GM18907 (cell line): Measurements from ENCODE around the gene EFCAB6.

Experiments
- ATAC-seq: cut with Tn5 transposase; IDR thresholded peaks from one replicate; pipeline ENCODE4 v1.9.1; 2021; ENCODE audit warnings: mild to moderate bottlenecking, moderate library complexity; ENCODE audit not compliant: unreplicated experiment

Gene EFCAB6

DNA sequence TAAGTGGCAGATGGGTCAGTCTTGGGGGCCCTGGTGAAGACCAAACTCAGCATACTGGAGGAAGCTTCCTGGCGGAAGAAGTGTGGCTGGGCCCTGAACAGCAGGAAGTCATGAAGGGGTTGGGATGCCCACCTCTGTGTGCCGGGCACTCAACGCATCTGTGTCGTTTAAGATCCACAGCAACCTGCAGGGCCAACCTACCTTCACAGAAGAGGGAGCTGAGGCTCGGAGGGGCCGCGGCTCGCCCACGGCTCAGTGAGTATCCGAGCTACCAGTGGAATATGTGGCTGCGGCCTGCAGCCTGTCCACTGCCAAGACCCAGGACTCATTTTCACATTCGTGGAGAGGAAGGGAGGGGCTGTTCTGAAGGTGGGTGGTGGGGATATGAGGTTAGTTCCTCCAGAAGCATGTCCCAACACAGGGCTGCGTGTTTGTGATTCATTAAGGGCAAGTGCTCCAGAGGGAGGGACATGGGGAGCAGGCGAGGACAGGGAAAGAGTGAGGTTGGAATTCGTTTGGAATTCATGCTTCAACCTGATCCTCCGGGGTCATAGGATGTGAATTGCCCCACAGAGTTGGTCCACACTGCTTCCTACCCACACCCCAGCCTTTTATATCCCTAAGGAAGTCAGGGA is 300.7 kb downstream of the EFCAB6 start:
- ATAC-seq, result no peak

DNA sequence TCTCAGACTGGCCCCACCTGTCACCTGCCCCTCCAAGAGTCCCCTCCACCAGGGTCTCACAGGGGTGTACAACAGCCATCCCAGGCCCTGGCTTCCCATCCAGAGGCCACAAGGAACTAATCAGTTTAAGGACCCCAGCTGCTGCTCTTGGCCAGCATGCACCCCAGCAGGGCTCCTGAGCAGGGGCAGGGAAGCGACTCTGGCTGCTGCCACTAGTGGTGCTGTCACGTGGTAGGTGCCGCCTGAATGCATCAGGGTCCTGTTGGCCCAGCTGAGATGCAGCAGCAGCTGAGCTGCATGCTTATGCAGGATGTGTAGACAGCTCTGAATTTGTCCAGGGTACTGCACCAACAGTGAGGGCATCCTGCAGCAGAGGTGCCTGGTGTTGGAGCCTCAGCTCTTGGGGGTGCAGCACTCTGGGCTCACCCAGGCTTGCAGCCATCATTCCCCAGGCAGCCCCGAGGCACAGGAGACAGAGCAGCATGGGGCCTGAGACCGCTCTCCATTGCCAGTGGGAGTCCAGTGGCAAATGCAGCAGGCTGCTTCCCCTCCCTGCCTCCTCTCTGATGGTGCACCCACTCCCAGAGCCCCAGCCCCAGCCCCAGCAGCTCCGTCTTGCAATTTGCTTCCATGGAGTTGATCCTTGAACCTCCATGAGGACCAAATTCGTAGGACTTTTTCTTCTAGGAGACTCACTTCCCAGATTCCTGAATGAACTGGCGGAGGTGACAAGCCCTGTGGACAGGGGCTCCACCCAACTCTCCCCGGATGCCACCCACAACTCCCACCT is 301.6 kb downstream of the EFCAB6 start:
- ATAC-seq, result no peak

GRCh38 chr22:43509337-43509736 is 302.8 kb downstream of the EFCAB6 start:
- ATAC-seq, result no peak

GRCh38 chr22:43508489-43508888 is 303.6 kb downstream of the EFCAB6 start:
- no peak for ATAC-seq

- no peak for ATAC-seq
These were observed 304.9 kb downstream of the EFCAB6 start for GRCh38 chr22:43507235-43507634.

GRCh38 chr22:43506487-43506886 is 305.6 kb downstream of the EFCAB6 start:
- no peak for ATAC-seq

DNA sequence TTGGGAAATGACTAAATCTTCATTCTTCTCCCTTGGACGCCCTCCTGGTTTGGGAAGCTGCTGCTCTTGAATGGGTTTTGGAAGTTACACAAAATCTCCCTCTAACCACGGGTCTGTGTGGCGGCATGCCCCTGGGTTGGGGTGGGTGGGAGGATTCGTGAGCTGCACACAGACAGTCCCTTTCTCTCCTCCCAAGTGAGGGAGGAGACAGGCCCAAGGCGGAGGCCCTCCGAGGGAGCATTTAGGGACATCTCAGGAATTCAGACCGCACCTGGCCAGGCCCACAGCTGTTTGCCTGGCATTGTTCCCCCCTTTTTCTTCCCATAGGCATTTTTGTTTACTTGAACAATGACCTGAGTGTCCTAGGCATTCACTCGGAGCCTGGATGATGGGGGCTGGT is 306.2 kb downstream of the EFCAB6 start:
- no peak for ATAC-seq

GRCh38 chr22:43505423-43505822 is 306.7 kb downstream of the EFCAB6 start:
- ATAC-seq, result no peak

DNA sequence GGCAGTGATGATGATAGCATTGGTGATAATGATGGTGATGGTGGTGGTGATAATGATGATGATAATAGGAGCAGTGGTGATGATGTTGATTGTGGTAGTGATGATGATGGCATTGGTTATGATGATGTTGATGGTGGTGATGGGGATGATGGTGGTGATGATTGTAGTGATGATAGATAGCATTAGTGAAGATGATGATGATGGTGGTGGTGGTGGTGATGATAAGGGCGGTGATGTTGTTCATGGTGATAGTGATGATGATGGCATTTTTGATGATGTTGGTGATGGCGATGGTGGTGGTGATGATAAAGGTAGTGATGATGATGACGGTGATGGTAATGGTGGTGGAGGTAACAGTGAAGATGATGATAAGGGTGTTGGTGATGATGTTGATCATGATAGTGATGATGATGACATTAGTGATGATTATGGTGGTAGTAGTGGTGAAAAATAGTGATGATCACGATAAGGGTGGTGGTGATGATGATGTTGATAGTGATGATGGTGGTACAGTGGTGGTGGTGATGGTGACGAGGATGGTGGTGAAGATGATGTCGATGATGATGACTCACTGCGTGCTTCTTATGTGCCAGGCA is 307.3 kb downstream of the EFCAB6 start:
- no peak for ATAC-seq

DNA sequence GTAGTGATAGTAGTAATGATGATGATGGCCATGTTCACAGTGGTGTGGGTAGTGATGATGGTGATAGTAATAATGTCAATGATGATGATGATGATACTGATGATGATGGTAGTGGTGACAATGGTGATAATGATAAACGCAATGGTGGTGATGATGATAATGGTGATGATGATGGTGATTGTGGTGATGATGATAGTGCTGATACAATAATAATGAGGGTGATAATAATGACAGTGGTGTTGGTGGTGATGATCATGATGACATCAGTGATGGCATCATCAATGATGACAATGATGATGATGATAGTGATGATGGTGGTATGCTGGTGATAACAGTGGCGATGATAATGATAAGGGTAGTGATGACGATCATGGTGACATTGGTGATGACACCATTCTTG is 308.0 kb downstream of the EFCAB6 start:
- no peak for ATAC-seq

- no peak for ATAC-seq
These were observed 309.7 kb downstream of the EFCAB6 start for GRCh38 chr22:43502306-43502874.

GRCh38 chr22:43501878-43502277 is 310.2 kb downstream of the EFCAB6 start:
- no peak for ATAC-seq

DNA sequence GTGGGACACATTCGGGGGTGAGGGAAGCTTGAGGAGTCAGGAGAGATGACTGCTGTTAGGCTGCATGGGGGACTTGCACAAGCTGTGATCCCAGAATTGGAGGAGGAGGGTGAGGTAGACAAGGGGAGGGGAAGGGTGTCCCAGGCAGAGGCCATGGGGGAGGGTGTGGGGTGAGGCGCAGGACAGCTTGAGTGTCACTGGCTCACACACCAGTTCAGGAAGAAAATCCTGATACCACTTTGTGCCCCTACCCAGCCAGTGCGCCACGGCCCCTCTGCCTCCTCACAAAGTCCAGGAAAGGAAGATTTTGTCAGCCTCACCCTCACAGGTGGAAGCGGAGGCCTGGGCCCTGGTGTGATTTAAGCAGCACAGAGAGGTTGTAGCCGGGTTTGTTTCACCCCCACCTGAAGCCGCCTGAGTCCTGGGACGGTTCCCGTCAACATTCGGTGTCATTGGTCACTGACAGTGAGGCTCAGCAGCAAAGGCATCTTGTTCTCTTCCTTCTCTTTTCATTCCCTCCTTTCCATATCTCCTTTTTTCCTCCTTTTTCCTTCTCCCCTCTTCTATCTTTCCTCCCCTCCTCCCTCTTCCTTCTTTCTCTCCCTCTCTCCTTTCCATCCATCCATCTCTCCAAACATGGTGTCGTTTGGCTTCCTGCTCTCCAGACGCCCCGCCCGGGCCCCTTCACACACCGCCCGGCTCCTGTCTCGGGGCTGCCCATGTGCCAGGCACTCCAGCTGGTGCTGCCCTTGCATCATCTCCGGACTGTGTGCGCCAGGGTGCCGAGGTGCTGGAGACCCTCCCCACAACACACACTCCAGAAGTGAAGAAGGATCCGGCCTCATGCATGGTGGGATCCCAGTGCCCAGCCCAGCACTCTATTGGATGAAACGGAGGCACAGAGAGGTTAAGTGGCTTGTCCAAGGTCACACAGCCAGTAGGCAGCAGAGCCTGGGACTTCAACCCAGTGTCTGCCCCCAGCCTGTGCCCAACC is 311.0 kb downstream of the EFCAB6 start:
- no peak for ATAC-seq

GRCh38 chr22:43498856-43499253 is 313.2 kb downstream of the EFCAB6 start:
- ATAC-seq, result no peak

DNA sequence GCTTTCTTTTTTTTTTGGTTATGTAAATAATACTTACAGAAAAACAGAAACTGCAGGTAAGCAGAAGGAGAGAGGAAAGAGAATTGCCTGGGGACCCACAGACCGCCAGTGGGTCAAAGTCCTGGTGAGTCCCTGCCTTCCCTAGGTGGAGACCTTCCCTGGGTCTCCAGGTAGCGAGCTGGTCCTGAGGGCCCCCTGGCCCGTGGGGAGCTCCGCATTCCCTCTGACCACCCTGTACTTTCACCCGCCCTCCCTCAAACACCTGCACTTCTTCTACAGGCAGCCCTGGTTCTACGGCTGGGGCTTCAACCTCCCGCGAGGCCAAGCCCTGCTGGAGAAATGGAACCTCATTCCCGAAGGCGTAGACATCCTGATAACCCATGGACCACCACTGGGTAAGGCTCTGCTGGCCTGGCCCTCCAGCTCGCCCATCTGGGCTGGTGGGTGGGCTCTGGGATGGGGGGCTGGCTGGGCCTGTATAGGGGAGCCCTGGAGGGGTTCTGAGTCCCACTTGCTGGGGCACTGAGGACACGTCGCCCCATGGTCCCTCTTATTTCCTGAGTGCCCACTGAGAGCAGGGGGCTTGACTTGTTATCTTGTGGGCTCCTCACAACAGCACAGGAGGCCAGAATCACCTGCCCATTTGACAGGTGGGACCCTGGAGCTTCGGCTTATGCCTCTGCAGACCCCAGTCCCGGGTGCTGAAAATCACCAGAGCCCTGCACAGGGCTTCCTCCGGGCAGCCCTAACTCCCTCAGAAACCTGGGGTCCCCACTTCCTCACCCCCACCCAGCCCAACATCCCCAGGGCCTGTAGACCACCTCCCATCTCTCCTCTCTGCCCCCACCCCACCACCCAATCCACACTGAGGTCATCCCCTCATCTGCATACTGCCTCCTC is 313.9 kb downstream of the EFCAB6 start:
- no peak for ATAC-seq

GRCh38 chr22:43493297-43493696 is 318.8 kb downstream of the EFCAB6 start:
- no peak for ATAC-seq

GRCh38 chr22:43491737-43492136 is 320.4 kb downstream of the EFCAB6 start:
- ATAC-seq, result no peak

GRCh38 chr22:43491177-43491576 is 320.9 kb downstream of the EFCAB6 start:
- no peak for ATAC-seq

GRCh38 chr22:43490311-43490710 is 321.8 kb downstream of the EFCAB6 start:
- no peak for ATAC-seq

DNA sequence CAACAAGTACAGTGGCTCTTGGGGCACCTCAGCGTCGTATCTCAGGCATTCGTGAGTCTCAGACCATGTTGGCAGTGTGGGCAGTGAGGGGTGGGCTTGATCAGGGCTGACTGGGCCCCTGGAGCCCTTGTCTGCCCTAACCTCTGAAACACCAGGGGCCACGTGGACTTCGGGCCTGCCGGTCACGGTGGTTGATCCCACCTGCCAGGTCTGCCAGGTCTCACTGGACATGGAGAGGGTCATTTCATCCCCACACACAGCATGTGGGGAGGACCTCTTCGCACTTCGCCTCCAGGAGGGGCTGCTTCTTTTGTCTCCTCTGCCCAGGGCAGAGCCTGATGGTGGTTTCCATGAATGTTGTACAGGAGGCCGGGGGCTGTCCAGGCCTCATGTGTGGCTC is 323.2 kb downstream of the EFCAB6 start:
- ATAC-seq, result no peak
